GM06990 (cell line): ENCODE results near the gene FOXJ2.

Experiments used
- DNase-seq: peaks from one replicate; pipeline ENCODE4 v3.0.0-alpha.2; 2011; ENCODE audit not compliant: insufficient read length; ENCODE audit errors: extremely low read depth
- H3K27me3 ChIP-seq: replicated peaks from 2 replicates; pipeline ENCODE4 v1.6.0; 2011; ENCODE audit warnings: low read length; ENCODE audit not compliant: control insufficient read depth, insufficient read depth
- H3K36me3 ChIP-seq: 2 replicates; pipeline ENCODE4 v1.5.1; 2011; ENCODE audit warnings: low read length; ENCODE audit not compliant: control insufficient read depth, insufficient read depth
- H3K4me3 ChIP-seq: replicated peaks from 2 replicates; pipeline ENCODE4 v1.5.1; 2011; ENCODE audit warnings: low read depth, mild to moderate bottlenecking, control low read depth, low read length
- TF ChIP-seq, protein P1 (sequence below): IDR thresholded peaks from 2 replicates; pipeline ENCODE4 v1.5.1; 2011; ENCODE audit warnings: low read length, control low read depth, mild to moderate bottlenecking, inconsistent platforms; ENCODE audit not compliant: insufficient read depth, poor library complexity, severe bottlenecking

The FOXJ2 gene

GRCh38 chr12:8035440-8036010, 3.0 kb downstream of the FOXJ2 start:
- no peak for DNase-seq
- H3K4me3 ChIP-seq, result no peak overlapping the region
- H3K36me3 ChIP-seq, result no peaks in the 10 kb centered on the region; the same call in 1 of the 2 replicates
- TF ChIP-seq, protein P1, sequence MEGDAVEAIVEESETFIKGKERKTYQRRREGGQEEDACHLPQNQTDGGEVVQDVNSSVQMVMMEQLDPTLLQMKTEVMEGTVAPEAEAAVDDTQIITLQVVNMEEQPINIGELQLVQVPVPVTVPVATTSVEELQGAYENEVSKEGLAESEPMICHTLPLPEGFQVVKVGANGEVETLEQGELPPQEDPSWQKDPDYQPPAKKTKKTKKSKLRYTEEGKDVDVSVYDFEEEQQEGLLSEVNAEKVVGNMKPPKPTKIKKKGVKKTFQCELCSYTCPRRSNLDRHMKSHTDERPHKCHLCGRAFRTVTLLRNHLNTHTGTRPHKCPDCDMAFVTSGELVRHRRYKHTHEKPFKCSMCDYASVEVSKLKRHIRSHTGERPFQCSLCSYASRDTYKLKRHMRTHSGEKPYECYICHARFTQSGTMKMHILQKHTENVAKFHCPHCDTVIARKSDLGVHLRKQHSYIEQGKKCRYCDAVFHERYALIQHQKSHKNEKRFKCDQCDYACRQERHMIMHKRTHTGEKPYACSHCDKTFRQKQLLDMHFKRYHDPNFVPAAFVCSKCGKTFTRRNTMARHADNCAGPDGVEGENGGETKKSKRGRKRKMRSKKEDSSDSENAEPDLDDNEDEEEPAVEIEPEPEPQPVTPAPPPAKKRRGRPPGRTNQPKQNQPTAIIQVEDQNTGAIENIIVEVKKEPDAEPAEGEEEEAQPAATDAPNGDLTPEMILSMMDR, result no peak
- no peaks in the 10 kb centered on the region for H3K27me3 ChIP-seq

DNA sequence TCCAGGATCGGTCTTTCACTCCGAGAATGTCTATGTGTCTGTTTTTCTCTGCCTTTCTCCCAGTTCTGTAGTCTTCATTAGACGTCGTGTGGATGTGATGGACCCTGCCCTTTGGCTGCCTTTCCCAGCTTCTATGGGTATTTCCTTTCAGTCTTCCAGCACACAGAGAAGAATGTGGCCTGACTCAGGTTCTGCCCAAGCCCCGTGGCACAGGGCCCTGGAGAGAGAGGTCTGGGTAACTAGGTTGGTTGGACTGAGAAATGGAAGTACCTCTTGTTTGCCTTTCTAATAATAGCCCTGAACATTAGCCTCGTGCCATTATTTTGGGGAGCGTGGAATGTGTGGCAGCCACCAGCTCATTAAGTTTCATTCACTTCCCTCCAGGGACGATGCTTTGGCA, 3.8 kb downstream of the FOXJ2 start:
- no peak for DNase-seq
- no peaks in the 10 kb centered on the region; the same call in none of the 2 replicates for H3K36me3 ChIP-seq

GRCh38 chr12:8037046-8037663, 4.6 kb downstream of the FOXJ2 start:
- Histone ChIP-seq H3K4me3 (no peak overlapping the region), H3K27me3 (no peaks in the 10 kb centered on the region), H3K36me3 (peaks cover 4% of the 10 kb centered on the region)
- no peak for DNase-seq
- TF ChIP-seq, protein P1, result no peak

More for the DNA sequence above, 3.8 kb downstream of the FOXJ2 start:
- no peak overlapping the region for H3K4me3 ChIP-seq
- TF ChIP-seq, protein P1, result no peak
- no peaks in the 10 kb centered on the region for H3K27me3 ChIP-seq

GRCh38 chr12:8037947-8038346, 5.4 kb downstream of the FOXJ2 start:
- Histone ChIP-seq H3K4me3 (no peak overlapping the region), H3K36me3 (peaks cover 6% of the 10 kb centered on the region), H3K27me3 (no peaks in the 10 kb centered on the region)
- TF ChIP-seq, protein P1, result no peak
- no peak for DNase-seq

GRCh38 chr12:8038659-8039114, 6.2 kb downstream of the FOXJ2 start:
- H3K4me3 ChIP-seq, result no peak overlapping the region
- H3K27me3 ChIP-seq, result no peaks in the 10 kb centered on the region
- peaks cover 7% of the 10 kb centered on the region for H3K36me3 ChIP-seq
- no peak for DNase-seq
- TF ChIP-seq, protein P1, result no peak
